DOHH2 (cell line): ENCODE results near the gene PTPN14.

Experiments
- H3F3A ChIP-seq: fragments of 200-600 bp; sonication (generic), shearing (Covaris generic); 2 replicates; pipeline ENCODE4 v1.6.0; 2016; ENCODE audit warnings: antibody characterized with exemption, mild to moderate bottlenecking; ENCODE audit not compliant: control insufficient read depth, insufficient read depth
- H3K27ac ChIP-seq: fragments of 200-600 bp; sonication (generic); 2 replicates; pipeline ENCODE4 v1.5.1; 2014; ENCODE audit warnings: low read depth, mild to moderate bottlenecking, low read length, moderate library complexity
- H3K27me3 ChIP-seq: fragments of 200-600 bp; sonication (generic); 2 replicates; pipeline ENCODE4 v1.6.1; 2014; ENCODE audit warnings: mild to moderate bottlenecking, low read length, mixed read lengths; ENCODE audit not compliant: control insufficient read depth
- H3K36me3 ChIP-seq: fragments of 200-600 bp; sonication (generic); 2 replicates; pipeline ENCODE4 v1.6.1; 2014; ENCODE audit warnings: mild to moderate bottlenecking, low read length, moderate library complexity, mixed read lengths; ENCODE audit not compliant: control insufficient read depth
- H3K4me1 ChIP-seq: fragments of 200-600 bp; sonication (generic); 2 replicates; pipeline ENCODE4 v1.6.1; 2014; ENCODE audit warnings: mild to moderate bottlenecking, low read length, mixed read lengths; ENCODE audit not compliant: control insufficient read depth
- H3K4me2 ChIP-seq: fragments of 200-600 bp; sonication (generic); 2 replicates; pipeline ENCODE4 v1.6.0; 2014; ENCODE audit warnings: mild to moderate bottlenecking, low read length, moderate library complexity
- H3K4me3 ChIP-seq: fragments of 200-600 bp; sonication (generic); 2 replicates; pipeline ENCODE4 v1.5.1; 2014; ENCODE audit warnings: mild to moderate bottlenecking, low read length, mixed read lengths
- H3K79me2 ChIP-seq: fragments of 200-600 bp; sonication (generic); 2 replicates; pipeline ENCODE4 v1.6.1; 2014; ENCODE audit warnings: mild to moderate bottlenecking, low read length, mixed read lengths; ENCODE audit not compliant: control insufficient read depth
- H3K9me2 ChIP-seq: fragments of 200-600 bp; sonication (generic); replicated peaks from 2 replicates; pipeline ENCODE4 v1.6.1; 2014; ENCODE audit warnings: mild to moderate bottlenecking, low read length, mixed read lengths; ENCODE audit not compliant: control insufficient read depth
- H3K9me3 ChIP-seq: fragments of 200-600 bp; sonication (generic); 2 replicates; pipeline ENCODE4 v1.6.1; 2014; ENCODE audit warnings: antibody characterized with exemption, low read length, mixed read lengths; ENCODE audit not compliant: control insufficient read depth, insufficient read depth
- H4K20me1 ChIP-seq: fragments of 200-600 bp; sonication (generic); 2 replicates; pipeline ENCODE4 v1.6.0; 2014; ENCODE audit warnings: low read depth, mild to moderate bottlenecking, antibody characterized with exemption, low read length, moderate library complexity; ENCODE audit not compliant: control insufficient read depth, insufficient read depth
- EZH2phosphoT487 ChIP-seq: fragments of 200-600 bp; sonication (generic); IDR thresholded peaks from 2 replicates; pipeline ENCODE4 v1.6.1; 2017; ENCODE audit warnings: borderline replicate concordance, mild to moderate bottlenecking, antibody characterized with exemption, low read length, moderate library complexity, mixed read lengths
- TF ChIP-seq, protein P1 (sequence below): fragments of 200-600 bp; sonication (generic); IDR thresholded peaks from one replicate; pipeline ENCODE4 v1.5.1; 2014; ENCODE audit warnings: antibody characterized with exemption, mild to moderate bottlenecking, low read depth, low read length; ENCODE audit not compliant: poor library complexity, severe bottlenecking

The PTPN14 gene

DNA sequence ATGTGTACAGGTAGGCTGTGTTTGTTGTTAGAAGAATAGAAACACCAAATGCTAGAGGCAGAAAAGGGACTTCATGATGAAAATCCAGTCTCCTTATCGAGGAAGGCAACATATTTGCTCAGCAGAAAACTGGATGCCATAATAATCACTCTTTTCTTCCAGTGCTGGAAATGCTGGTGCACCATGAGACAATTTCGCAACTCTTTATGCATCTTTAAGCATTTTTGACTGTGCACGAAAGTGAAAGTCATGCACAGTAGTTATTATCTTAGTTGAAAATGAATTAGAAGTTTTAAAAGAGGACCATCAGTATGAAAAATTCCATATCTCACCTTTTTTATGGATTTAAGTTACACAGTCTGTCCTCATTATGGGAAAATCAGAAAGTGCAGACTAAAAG, 241.4 kb downstream of the PTPN14 start:
- H3K9me3 ChIP-seq = no peaks in the 10 kb centered on the region
- no peak overlapping the region for H3K27ac ChIP-seq
- TF ChIP-seq, protein P1, sequence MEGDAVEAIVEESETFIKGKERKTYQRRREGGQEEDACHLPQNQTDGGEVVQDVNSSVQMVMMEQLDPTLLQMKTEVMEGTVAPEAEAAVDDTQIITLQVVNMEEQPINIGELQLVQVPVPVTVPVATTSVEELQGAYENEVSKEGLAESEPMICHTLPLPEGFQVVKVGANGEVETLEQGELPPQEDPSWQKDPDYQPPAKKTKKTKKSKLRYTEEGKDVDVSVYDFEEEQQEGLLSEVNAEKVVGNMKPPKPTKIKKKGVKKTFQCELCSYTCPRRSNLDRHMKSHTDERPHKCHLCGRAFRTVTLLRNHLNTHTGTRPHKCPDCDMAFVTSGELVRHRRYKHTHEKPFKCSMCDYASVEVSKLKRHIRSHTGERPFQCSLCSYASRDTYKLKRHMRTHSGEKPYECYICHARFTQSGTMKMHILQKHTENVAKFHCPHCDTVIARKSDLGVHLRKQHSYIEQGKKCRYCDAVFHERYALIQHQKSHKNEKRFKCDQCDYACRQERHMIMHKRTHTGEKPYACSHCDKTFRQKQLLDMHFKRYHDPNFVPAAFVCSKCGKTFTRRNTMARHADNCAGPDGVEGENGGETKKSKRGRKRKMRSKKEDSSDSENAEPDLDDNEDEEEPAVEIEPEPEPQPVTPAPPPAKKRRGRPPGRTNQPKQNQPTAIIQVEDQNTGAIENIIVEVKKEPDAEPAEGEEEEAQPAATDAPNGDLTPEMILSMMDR = no peak
- no peak for TF ChIP-seq EZH2phosphoT487
- no peaks in the 10 kb centered on the region for H3K9me2 ChIP-seq
- no peaks in the 10 kb centered on the region for H4K20me1 ChIP-seq
- H3K27me3 ChIP-seq = no peaks in the 10 kb centered on the region
- no peak overlapping the region for H3K4me2 ChIP-seq
- H3K4me1 ChIP-seq = no peaks in the 10 kb centered on the region
- H3F3A ChIP-seq = no peaks in the 10 kb centered on the region
- H3K79me2 ChIP-seq = no peaks in the 10 kb centered on the region
- H3K4me3 ChIP-seq = no peak overlapping the region
- no peaks in the 10 kb centered on the region for H3K36me3 ChIP-seq

DNA sequence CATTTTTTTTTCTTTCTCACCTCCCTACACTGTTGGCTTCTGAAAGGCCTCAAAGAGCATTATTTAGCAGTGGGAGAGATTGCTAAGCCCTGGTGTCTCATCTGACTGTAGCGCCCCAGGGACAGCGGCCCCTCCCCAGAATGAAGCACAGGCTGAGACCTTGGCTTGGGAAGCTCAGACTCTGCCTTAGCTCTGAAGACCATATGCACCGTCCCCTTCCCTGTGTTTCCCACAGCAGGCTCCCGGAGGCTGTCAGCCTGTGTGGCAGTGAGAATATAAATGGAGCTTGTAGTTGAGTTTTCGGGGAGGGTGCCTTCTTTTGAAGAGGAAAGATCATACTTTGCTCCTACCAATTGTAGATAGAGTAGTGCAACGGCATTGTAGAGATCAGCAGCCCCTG, 245.1 kb downstream of the PTPN14 start:
- Histone ChIP-seq H3K27me3 (no peaks in the 10 kb centered on the region), H3K79me2 (no peaks in the 10 kb centered on the region; the same call in 1 of the 2 replicates), H3K9me2 (no peaks in the 10 kb centered on the region), H3K9me3 (no peaks in the 10 kb centered on the region), H3K4me2 (no peak overlapping the region), H3K4me1 (no peaks in the 10 kb centered on the region), H3K4me3 (no peak overlapping the region), H3K27ac (no peak overlapping the region), H3K36me3 (no peaks in the 10 kb centered on the region), H4K20me1 (no peaks in the 10 kb centered on the region), H3F3A (no peaks in the 10 kb centered on the region)
- TF ChIP-seq EZH2phosphoT487 = no peak
- TF ChIP-seq, protein P1 = no peak

GRCh38 chr1:214305164-214305751, 246.1 kb downstream of the PTPN14 start:
- 0 out of 2 replicates have a peak, but pooled peaks cover 3% of the 10 kb centered on the region for H4K20me1 ChIP-seq
- H3F3A ChIP-seq = no peaks in the 10 kb centered on the region
- H3K4me1 ChIP-seq = no peaks in the 10 kb centered on the region
- H3K4me2 ChIP-seq = no peak overlapping the region
- no peak overlapping the region for H3K27ac ChIP-seq
- H3K9me2 ChIP-seq = no peaks in the 10 kb centered on the region
- no peaks in the 10 kb centered on the region for H3K27me3 ChIP-seq
- H3K79me2 ChIP-seq = peaks cover 4% of the 10 kb centered on the region; the same call in 1 of the 2 replicates
- no peaks in the 10 kb centered on the region for H3K9me3 ChIP-seq
- H3K36me3 ChIP-seq = no peaks in the 10 kb centered on the region
- H3K4me3 ChIP-seq = no peak overlapping the region
- TF ChIP-seq, protein P1 = no peak
- no peak for TF ChIP-seq EZH2phosphoT487
